GM12878 (cell line): ENCODE results near the gene CCDC186.

Experiments
- EZH2 ChIP-seq: IDR thresholded peaks from 2 replicates; pipeline ENCODE4 v1.6.1; 2012; ENCODE audit warnings: low read depth, mild to moderate bottlenecking, control low read depth, inconsistent platforms, low read length, borderline replicate concordance; ENCODE audit not compliant: control insufficient read depth
- FOS ChIP-seq: IDR thresholded peaks from 3 replicates; pipeline ENCODE4 v1.6.1; 2011; ENCODE audit warnings: borderline replicate concordance; ENCODE audit not compliant: insufficient read length; ENCODE audit errors: extremely low read depth
- MXI1 ChIP-seq: fragments of 150-350 bp; IDR thresholded peaks from 2 replicates; pipeline ENCODE4 v1.6.1; 2011; ENCODE audit warnings: low read depth, mild to moderate bottlenecking, inconsistent platforms, low read length, improper control_type of control experiment
- NFXL1 ChIP-seq: fragments of 450-650 bp; IDR thresholded peaks from 2 replicates; pipeline ENCODE4 v1.6.1; 2017; ENCODE audit warnings: antibody characterized with exemption, mild to moderate bottlenecking, borderline replicate concordance
- NFYB ChIP-seq: IDR thresholded peaks from 2 replicates; pipeline ENCODE4 v1.6.1; 2011; ENCODE audit warnings: low read depth, mild to moderate bottlenecking, low read length, improper control_type of control experiment, moderate library complexity; ENCODE audit not compliant: insufficient read depth
- POLR2A ChIP-seq: IDR thresholded peaks from 2 replicates; pipeline ENCODE4 v1.6.1; 2011; ENCODE audit warnings: low read depth, mild to moderate bottlenecking, low read length
- RBBP5 ChIP-seq: fragments of 200-600 bp; sonication (generic); conservative IDR thresholded peaks from 2 replicates; pipeline ENCODE4 v1.6.1; 2016
- SMC3 ChIP-seq: IDR thresholded peaks from 2 replicates; pipeline ENCODE4 v1.6.1; 2011; ENCODE audit warnings: low read length, improper control_type of control experiment, borderline replicate concordance
- TF ChIP-seq, protein P1 (sequence below): IDR thresholded peaks from 2 replicates; pipeline ENCODE4 v1.6.1; 2012; ENCODE audit warnings: low read depth, low read length, improper control_type of control experiment
- TF ChIP-seq, protein P2 (sequence below), 3 experiments: IDR thresholded peaks in 2 of 3; conservative IDR thresholded peaks in 1 of 3; 2 replicates each; pipeline ENCODE4 v1.5.1; 2011; ENCODE audit warnings: low read depth in 3 of 3, low read length in 3 of 3, mild to moderate bottlenecking in 3 of 3, control low read depth in 2 of 3, moderate library complexity in 2 of 3, inconsistent platforms in 1 of 3, mixed read lengths in 1 of 3; ENCODE audit not compliant: control insufficient read depth in 2 of 3, insufficient read depth in 1 of 3; ENCODE audit errors: extremely low read depth in 1 of 3
- TF ChIP-seq, protein P3 (sequence below): IDR thresholded peaks from 2 replicates; pipeline ENCODE4 v1.6.1; 2012; ENCODE audit warnings: low read depth, low read length, improper control_type of control experiment
- TF ChIP-seq, protein P4 (sequence below): fragments of 450-650 bp; IDR thresholded peaks from 2 replicates; pipeline ENCODE4 v1.6.1; 2017; ENCODE audit warnings: antibody characterized with exemption, mild to moderate bottlenecking, moderate library complexity

DNA sequence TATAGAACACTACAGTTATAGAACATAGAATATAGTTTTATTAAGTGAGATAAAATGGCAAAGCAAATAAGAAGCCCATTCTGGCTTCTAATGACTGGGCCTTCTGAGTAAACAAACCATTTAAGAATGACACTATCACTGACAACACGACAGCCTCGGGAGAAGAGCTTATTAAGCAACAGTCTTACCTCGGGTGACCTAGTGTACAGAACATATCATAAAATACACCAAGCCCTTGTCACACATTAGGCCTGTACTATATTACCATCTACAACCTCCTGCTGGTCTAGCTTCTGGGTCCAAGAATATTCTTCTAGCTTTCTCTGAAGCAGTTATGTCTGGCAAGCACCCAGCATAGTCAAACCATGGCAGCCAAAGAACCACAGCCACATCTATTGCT lies 32.0 kb downstream of the CCDC186 start:
- TF ChIP-seq POLR2A: no peak
- TF ChIP-seq FOS: no peak
- TF ChIP-seq, protein P1, sequence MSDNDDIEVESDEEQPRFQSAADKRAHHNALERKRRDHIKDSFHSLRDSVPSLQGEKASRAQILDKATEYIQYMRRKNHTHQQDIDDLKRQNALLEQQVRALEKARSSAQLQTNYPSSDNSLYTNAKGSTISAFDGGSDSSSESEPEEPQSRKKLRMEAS: no peak
- no peak for TF ChIP-seq NFXL1
- TF ChIP-seq EZH2: no peak
- no peak for TF ChIP-seq MXI1
- TF ChIP-seq, protein P2, sequence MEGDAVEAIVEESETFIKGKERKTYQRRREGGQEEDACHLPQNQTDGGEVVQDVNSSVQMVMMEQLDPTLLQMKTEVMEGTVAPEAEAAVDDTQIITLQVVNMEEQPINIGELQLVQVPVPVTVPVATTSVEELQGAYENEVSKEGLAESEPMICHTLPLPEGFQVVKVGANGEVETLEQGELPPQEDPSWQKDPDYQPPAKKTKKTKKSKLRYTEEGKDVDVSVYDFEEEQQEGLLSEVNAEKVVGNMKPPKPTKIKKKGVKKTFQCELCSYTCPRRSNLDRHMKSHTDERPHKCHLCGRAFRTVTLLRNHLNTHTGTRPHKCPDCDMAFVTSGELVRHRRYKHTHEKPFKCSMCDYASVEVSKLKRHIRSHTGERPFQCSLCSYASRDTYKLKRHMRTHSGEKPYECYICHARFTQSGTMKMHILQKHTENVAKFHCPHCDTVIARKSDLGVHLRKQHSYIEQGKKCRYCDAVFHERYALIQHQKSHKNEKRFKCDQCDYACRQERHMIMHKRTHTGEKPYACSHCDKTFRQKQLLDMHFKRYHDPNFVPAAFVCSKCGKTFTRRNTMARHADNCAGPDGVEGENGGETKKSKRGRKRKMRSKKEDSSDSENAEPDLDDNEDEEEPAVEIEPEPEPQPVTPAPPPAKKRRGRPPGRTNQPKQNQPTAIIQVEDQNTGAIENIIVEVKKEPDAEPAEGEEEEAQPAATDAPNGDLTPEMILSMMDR (IDR thresholded peaks at IDR 0.05 in 2 of 3, conservative IDR thresholded peaks at IDR 0.05 in 1 of 3; ENCODE audit: control insufficient read depth in 2 of 3, extremely low read depth in 1 of 3, insufficient read depth in 1 of 3, low read depth in 3 of 3, low read length in 3 of 3): no peak
- TF ChIP-seq, protein P3, sequence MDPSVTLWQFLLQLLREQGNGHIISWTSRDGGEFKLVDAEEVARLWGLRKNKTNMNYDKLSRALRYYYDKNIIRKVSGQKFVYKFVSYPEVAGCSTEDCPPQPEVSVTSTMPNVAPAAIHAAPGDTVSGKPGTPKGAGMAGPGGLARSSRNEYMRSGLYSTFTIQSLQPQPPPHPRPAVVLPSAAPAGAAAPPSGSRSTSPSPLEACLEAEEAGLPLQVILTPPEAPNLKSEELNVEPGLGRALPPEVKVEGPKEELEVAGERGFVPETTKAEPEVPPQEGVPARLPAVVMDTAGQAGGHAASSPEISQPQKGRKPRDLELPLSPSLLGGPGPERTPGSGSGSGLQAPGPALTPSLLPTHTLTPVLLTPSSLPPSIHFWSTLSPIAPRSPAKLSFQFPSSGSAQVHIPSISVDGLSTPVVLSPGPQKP: no peak
- TF ChIP-seq, protein P4, sequence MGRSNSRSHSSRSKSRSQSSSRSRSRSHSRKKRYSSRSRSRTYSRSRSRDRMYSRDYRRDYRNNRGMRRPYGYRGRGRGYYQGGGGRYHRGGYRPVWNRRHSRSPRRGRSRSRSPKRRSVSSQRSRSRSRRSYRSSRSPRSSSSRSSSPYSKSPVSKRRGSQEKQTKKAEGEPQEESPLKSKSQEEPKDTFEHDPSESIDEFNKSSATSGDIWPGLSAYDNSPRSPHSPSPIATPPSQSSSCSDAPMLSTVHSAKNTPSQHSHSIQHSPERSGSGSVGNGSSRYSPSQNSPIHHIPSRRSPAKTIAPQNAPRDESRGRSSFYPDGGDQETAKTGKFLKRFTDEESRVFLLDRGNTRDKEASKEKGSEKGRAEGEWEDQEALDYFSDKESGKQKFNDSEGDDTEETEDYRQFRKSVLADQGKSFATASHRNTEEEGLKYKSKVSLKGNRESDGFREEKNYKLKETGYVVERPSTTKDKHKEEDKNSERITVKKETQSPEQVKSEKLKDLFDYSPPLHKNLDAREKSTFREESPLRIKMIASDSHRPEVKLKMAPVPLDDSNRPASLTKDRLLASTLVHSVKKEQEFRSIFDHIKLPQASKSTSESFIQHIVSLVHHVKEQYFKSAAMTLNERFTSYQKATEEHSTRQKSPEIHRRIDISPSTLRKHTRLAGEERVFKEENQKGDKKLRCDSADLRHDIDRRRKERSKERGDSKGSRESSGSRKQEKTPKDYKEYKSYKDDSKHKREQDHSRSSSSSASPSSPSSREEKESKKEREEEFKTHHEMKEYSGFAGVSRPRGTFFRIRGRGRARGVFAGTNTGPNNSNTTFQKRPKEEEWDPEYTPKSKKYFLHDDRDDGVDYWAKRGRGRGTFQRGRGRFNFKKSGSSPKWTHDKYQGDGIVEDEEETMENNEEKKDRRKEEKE: no peak
- no peak for TF ChIP-seq SMC3
- no peak for TF ChIP-seq NFYB
- TF ChIP-seq RBBP5: no peak
